Glutamatergic neuron (in vitro differentiated cells): Measurements from ENCODE around the gene CAMTA1. TPM values are rescaled to one million over a fixed set of nuclear protein-coding genes. Genes with fewer than 3 reads are reported as not detected.
"Not testable (repeated sequence)": the region's sequence is repeated elsewhere in the genome, so short reads cannot be mapped to it uniquely, and the experiment has no call there.

Source experiments
- DNase-seq: peaks from one replicate; pipeline ENCODE4 v3.0.0; 2022
- H3K27ac Mint-ChIP-seq: one replicate; pipeline ENCODE4 v1.8.0; 2020; ENCODE audit warnings: mild to moderate bottlenecking, mixed read lengths, inconsistent platforms; ENCODE audit not compliant: unreplicated experiment
- H3K27me3 Mint-ChIP-seq: one replicate; pipeline ENCODE4 v1.8.0; 2020; ENCODE audit warnings: mild to moderate bottlenecking, moderate library complexity, mixed read lengths, inconsistent platforms; ENCODE audit not compliant: unreplicated experiment
- H3K36me3 Mint-ChIP-seq: one replicate; pipeline ENCODE4 v1.8.0; 2020; ENCODE audit warnings: mild to moderate bottlenecking, mixed read lengths, inconsistent platforms; ENCODE audit not compliant: unreplicated experiment
- H3K4me1 Mint-ChIP-seq: one replicate; pipeline ENCODE4 v1.8.0; 2020; ENCODE audit warnings: mild to moderate bottlenecking, low read depth, mixed read lengths, inconsistent platforms; ENCODE audit not compliant: unreplicated experiment
- H3K4me3 Mint-ChIP-seq: one replicate; pipeline ENCODE4 v1.8.0; 2020; ENCODE audit warnings: mild to moderate bottlenecking, mixed read lengths, inconsistent platforms; ENCODE audit not compliant: unreplicated experiment
- H3K9me3 Mint-ChIP-seq: one replicate; pipeline ENCODE4 v1.8.0; 2020; ENCODE audit warnings: mild to moderate bottlenecking, moderate library complexity, mixed read lengths, inconsistent platforms; ENCODE audit not compliant: unreplicated experiment
- long read RNA-seq: library from polyadenylated mRNA; unstranded; transcript quantifications from one replicate; pipeline ENCODE4 v2.0.0, GENCODE V29; 2020; ENCODE audit not compliant: unreplicated experiment
- total RNA-seq: library from RNA; stranded (reverse); fragmentation: NEBNext Ultra II Directional; extraction: Animal tissue kit (Norgen Biotek cat#: 25700); gene quantifications from one replicate; pipeline ENCODE4 v1.2.1, GENCODE V29; 2021; ENCODE audit not compliant: unreplicated experiment
- TF ChIP-seq, protein P1 (sequence below): fragments of 200-600 bp; sonication (generic); IDR thresholded peaks from one replicate; pipeline ENCODE4 v1.5.0; 2021; ENCODE audit not compliant: partially characterized antibody, unreplicated experiment

The CAMTA1 gene, protein sequence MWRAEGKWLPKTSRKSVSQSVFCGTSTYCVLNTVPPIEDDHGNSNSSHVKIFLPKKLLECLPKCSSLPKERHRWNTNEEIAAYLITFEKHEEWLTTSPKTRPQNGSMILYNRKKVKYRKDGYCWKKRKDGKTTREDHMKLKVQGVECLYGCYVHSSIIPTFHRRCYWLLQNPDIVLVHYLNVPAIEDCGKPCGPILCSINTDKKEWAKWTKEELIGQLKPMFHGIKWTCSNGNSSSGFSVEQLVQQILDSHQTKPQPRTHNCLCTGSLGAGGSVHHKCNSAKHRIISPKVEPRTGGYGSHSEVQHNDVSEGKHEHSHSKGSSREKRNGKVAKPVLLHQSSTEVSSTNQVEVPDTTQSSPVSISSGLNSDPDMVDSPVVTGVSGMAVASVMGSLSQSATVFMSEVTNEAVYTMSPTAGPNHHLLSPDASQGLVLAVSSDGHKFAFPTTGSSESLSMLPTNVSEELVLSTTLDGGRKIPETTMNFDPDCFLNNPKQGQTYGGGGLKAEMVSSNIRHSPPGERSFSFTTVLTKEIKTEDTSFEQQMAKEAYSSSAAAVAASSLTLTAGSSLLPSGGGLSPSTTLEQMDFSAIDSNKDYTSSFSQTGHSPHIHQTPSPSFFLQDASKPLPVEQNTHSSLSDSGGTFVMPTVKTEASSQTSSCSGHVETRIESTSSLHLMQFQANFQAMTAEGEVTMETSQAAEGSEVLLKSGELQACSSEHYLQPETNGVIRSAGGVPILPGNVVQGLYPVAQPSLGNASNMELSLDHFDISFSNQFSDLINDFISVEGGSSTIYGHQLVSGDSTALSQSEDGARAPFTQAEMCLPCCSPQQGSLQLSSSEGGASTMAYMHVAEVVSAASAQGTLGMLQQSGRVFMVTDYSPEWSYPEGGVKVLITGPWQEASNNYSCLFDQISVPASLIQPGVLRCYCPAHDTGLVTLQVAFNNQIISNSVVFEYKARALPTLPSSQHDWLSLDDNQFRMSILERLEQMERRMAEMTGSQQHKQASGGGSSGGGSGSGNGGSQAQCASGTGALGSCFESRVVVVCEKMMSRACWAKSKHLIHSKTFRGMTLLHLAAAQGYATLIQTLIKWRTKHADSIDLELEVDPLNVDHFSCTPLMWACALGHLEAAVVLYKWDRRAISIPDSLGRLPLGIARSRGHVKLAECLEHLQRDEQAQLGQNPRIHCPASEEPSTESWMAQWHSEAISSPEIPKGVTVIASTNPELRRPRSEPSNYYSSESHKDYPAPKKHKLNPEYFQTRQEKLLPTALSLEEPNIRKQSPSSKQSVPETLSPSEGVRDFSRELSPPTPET (N-terminal part only)
- 77.2 TPM for total RNA-seq
- long read RNA-seq, transcript CAMTA1-208 (4 exons, 567 nt), result major isoform, 18 of 31 reads
- long read RNA-seq, partial matches to known transcripts, result 1 of 31 reads
- long read RNA-seq, other reads (novel, unspliced or antisense), result 4 of 31 reads

DNA sequence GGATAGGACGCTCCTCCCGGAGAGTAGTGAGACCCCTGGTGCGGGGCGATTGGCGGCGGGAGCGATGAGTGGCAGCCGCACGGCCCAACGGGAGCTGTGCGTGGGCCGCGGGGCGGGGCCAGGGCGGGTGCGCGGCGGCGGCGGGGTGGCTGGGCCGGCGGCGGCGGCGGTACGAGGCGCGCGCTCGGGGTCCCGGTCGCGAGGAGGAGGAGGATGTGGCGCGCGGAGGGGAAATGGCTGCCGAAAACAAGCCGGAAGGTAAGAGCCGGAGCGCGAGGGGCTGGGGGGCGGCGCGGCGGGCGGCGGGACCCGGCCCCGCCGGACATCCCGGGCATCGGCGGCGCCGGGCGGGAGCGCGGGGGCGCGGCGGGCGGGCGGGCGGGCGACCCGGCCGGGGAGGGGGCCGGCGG, at the start of gene CAMTA1:
CAMTA1 (plus strand) TSS at position 137 of the 410 bp plus-strand sequence; CDS start at position 214, 77 bp downstream.
- H3K27me3 Mint-ChIP-seq, result peaks cover 9% of the 10 kb centered on the region
- no peaks in the 10 kb centered on the region for H3K9me3 Mint-ChIP-seq
- H3K27ac Mint-ChIP-seq, result peak within 1 kb of the TSS; percentile 91
- H3K36me3 Mint-ChIP-seq, result no peaks in the 10 kb centered on the region
- TF ChIP-seq, protein P1, sequence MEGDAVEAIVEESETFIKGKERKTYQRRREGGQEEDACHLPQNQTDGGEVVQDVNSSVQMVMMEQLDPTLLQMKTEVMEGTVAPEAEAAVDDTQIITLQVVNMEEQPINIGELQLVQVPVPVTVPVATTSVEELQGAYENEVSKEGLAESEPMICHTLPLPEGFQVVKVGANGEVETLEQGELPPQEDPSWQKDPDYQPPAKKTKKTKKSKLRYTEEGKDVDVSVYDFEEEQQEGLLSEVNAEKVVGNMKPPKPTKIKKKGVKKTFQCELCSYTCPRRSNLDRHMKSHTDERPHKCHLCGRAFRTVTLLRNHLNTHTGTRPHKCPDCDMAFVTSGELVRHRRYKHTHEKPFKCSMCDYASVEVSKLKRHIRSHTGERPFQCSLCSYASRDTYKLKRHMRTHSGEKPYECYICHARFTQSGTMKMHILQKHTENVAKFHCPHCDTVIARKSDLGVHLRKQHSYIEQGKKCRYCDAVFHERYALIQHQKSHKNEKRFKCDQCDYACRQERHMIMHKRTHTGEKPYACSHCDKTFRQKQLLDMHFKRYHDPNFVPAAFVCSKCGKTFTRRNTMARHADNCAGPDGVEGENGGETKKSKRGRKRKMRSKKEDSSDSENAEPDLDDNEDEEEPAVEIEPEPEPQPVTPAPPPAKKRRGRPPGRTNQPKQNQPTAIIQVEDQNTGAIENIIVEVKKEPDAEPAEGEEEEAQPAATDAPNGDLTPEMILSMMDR, result no peak
- H3K4me1 Mint-ChIP-seq, result peaks cover 17% of the 10 kb centered on the region
- H3K4me3 Mint-ChIP-seq, result peak within 1 kb of the TSS; percentile 98
- no peak for DNase-seq

- Mint-ChIP-seq H3K27ac (no peak overlapping the region), H3K4me1 (no peaks in the 10 kb centered on the region), H3K36me3 (no peaks in the 10 kb centered on the region), H3K27me3 (no peaks in the 10 kb centered on the region), H3K4me3 (no peak overlapping the region), H3K9me3 (peaks cover 3% of the 10 kb centered on the region)
- DNase-seq, result no peak
- TF ChIP-seq, protein P1, result no peak
Observed at GRCh38 chr1:6738987-6739676, 46.1 kb upstream of the CAMTA1 start.

- DNase-seq, H3K36me3 Mint-ChIP-seq, H3K27ac Mint-ChIP-seq, H3K9me3 Mint-ChIP-seq, H3K27me3 Mint-ChIP-seq, H3K4me3 Mint-ChIP-seq, H3K4me1 Mint-ChIP-seq: not testable (repeated sequence)
Observed at GRCh38 chr1:6742676-6743188, 42.5 kb upstream of the CAMTA1 start.

DNA sequence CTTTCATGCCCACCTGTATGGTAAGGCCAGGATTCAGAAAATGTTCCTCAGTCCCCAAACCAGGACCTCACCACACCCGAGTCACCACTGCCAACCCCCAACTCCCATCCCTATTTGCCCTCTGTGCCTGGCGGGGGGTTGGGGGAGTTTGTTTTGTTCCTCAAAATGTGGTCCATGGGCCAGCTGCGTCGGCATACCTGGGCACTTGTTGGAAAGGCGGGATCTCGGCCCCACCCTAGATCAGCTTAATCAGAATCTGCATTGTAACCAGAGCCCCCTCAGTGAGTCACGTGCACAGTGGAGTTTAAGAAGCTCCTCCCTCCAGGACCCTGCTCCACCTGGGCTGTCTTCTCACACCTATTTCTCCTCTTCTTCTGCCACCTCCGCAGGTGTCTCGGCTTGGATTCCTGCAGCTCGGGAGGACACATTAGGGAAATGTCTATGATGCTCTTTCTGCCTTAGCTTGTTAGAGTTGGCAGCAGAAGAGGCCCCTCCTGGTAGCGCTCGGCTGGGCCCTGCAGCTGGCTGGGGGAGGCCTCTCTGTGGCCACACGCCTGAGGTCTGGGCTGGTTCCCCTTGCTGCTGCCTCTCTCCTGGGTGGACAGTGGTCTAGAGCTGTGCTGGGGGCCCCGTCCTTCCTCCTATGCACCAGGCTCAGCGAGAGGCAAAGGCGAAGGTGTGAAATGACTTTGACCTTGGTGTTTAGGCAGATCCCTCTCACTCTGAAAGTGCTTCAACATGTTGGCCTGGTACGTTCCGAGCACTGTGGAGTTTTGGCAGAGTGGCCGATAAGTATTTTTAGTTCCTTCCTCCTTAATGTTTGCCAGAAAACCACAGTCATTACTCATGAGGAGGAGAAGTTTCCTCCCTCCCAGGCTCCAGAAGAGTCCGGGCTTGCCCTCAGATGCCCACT, 41.8 kb upstream of the CAMTA1 start:
- Mint-ChIP-seq H3K4me1 (peaks cover 4% of the 10 kb centered on the region), H3K9me3 (peaks cover 1% of the 10 kb centered on the region), H3K36me3 (no peaks in the 10 kb centered on the region), H3K27ac (no peak overlapping the region), H3K27me3 (peaks cover 4% of the 10 kb centered on the region), H3K4me3 (no peak overlapping the region)
- TF ChIP-seq, protein P1, result no peak
- DNase-seq, result peak; percentile 23
